SIG-M5 (cell line): Measurements from ENCODE around the gene TTC33.
"Not testable (repeated sequence)": the region's sequence is repeated elsewhere in the genome, so short reads cannot be mapped to it uniquely, and the experiment has no call there.

Experiments
- DNase-seq: peaks from one replicate; lab custom pipeline; 2025; lab: John Stamatoyannopoulos, UW

Gene TTC33

GRCh38 chr5:40571729-40572128 is 184.0 kb downstream of the TTC33 start:
- DNase-seq: no peak

GRCh38 chr5:40570408-40571129 is 185.2 kb downstream of the TTC33 start:
- DNase-seq: no peak

DNA sequence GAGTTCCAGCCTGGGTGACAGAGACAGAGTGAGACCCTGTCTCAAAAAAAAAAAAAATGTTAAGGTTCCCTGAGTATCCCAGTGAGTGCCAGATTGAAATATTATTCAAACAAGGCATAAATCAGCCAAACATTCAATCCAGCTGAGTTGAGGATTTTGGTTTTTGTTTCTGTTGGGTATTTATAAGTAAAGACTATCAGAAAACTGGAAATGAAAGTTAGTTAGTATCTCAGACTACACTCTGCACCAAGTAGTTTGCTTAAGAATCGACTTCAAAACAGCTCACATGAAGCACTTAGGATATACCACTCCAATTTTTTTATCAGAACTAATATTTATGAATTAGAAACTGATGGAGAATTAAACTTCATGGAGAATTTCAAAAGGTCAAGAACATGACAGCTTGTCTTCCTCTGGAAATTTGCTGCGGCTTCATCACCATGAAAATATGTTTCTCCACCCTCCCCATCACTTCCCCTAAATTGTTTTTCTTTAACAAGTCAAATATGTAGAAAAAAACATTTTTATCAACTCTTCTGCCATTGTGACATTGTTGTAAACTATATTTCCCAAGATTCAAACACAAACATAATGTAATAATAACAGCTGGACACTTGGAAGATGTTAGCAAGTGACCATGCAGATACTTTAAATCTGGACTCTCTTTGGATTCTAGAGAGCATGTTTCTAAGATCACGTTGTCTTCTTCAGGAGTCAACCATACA is 186.1 kb downstream of the TTC33 start:
- DNase-seq: no peak

DNA sequence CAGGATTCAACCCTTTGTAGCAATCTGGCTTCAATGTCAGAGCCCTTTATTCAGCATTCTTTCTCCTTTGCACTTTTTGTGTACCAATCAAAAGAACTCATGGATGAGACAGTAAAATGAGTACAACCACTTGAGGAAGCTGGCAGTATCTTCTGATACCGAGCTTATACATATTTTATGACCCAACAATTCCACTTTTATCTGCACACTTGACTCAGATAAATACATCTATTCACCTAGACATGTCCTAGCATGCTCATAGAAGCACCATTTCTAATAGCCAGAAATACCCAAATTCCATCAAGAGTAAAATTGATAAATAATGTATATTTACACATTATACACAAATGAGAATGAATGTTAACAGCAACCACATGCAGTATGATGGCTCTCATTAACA is 187.2 kb downstream of the TTC33 start:
- DNase-seq: no peak

DNA sequence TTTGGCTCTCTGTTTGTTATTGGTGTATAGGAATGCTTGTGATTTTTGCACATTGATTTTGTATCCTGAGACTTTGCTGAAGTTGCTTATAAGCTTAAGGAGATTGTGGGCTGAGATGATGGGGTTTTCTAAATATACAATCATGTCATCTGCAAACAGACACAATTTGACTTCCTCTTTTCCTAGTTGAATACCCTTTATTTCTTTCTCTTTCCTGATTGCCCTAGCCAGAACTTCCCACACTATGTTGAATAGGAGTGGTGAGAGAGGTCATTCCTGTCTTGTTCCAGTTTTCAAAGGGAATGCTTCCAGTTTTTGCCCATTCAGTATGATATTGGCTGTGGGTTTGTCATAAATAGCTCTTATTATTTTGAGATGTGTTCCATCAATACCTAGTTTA is 192.6 kb downstream of the TTC33 start:
- not testable (repeated sequence) for DNase-seq

DNA sequence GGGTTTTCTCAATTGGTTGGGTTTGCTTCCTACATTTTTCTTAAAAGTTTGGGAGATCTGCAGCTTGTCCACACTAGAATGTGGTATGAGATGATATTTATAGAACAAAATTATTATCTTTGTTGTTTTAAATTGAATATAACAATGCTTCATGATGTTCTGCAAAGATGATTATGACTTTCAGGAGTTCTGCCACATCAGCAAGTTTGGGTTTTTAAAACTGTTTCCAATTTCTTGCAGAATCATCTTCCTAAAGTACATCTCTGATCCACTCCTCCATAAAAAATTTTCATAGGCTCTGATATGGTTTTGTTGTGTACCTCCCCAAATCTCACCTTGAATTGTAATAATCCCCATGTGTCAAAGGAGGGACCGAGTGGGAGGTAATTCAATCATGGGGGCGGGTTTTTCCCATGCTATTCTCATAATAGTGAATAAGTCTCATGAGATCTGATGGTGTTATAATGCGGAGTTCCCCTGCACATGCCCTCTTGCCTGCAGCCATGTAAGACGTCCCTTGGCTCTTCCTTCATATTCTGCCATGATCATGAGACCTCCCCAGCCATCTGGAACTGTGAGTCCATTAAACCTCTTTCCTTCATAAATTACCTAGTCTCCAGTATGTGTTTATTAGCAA is 195.2 kb downstream of the TTC33 start:
- no peak for DNase-seq

DNA sequence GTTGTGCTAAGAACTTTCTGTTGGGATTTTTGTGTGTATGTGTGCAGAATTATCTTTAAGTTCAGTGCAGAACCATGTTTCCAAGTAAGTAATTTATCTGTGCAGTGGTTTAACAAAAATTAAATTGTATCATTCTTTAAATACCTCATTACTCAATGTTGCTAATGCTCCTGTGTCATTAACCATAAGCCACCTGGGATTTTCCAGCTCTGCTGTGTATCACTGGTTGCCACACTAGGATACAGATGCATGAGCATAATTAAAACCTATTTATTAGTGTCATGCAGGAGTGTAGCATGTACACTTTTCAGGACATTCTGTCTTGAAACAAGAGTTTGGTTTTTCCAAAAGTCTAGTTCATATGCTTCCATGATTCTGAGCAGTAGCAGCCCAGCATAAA is 196.5 kb downstream of the TTC33 start:
- no peak for DNase-seq

DNA sequence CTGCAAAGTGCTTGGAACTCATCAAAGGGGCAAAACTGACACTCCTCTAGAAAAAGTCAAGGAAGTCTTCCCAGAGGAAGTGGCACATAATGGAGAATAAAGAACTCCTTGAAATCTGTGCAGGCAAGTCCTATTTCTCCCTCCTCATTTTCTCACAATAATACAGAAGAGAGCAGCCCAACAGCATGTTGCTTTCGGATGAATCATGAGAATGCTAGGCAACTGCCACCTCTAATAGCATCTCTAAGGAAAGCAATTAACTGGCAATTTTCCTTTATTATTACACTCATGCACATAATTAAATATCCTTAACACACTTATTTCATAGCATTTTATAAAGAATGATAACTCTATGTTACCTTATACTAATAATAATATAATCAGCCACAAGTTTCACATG is 198.3 kb downstream of the TTC33 start:
- no peak for DNase-seq

DNA sequence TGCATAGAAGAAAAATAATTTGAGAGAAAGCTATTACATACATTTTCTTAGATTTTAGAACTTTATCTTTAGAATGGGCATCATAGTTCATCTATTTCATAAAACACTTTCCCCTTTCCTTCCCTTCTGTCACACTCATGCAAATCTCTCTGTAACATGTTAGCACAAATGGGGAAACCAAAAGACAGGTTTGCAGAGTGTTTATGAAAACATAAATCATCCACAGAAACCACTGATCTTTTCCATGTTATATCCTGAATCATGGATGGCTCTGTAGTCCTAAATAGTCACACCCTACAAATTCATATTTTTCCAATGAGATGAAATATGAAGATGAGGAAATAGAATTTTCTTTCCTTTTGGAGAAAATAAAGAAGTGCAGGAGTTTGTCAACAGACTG is 198.9 kb downstream of the TTC33 start:
- no peak for DNase-seq

- DNase-seq: no peak
Measured at GRCh38 chr5:40555886-40556285, 199.9 kb downstream of the TTC33 start.

GRCh38 chr5:40554813-40555212 is 200.9 kb downstream of the TTC33 start:
- DNase-seq: no peak

GRCh38 chr5:40554054-40554453 is 201.7 kb downstream of the TTC33 start:
- no peak for DNase-seq

DNA sequence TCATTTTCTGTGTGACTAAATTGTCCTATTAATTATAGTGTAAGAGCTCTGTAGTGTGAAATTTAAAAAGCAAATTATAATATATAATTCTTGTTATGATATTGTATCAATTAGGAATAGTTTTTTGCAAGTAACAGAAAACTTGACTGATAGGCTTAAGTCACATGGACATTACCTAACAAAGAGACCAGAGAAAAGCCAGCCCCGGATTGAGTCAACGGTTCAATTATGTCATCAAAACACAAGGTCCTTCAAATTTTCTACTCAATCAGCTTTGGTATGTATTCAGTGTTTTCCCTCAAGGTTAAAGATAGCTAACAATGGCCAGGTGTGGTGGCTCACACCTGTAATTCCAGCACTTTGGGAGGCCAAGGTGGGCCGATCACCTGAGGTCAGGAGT is 202.8 kb downstream of the TTC33 start:
- no peak for DNase-seq

GRCh38 chr5:40551496-40552491 is 204.0 kb downstream of the TTC33 start:
- DNase-seq: no peak

DNA sequence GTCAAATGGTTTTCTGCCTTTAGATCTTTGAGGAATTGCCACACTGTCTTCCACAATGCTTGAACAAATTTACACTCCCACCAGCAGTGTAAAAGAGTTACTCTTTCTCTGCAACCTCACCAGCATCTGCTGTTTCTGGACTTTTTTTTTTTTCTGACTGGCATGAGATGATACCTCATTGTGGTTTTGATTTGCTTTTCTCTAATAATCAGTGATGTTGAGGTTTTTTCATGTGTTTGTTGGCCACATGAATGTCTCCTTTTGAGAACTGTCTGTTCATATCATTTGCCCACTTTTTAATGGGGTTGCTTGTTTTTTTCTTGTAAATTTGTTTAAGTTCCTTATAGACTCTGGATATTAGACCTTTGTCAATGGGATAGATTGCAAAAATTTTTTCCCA is 205.3 kb downstream of the TTC33 start:
- no peak for DNase-seq

GRCh38 chr5:40549616-40550015 is 206.1 kb downstream of the TTC33 start:
- DNase-seq: no peak

GRCh38 chr5:40547994-40548575 is 207.7 kb downstream of the TTC33 start:
- no peak for DNase-seq

GRCh38 chr5:40547557-40547956 is 208.2 kb downstream of the TTC33 start:
- no peak for DNase-seq

DNA sequence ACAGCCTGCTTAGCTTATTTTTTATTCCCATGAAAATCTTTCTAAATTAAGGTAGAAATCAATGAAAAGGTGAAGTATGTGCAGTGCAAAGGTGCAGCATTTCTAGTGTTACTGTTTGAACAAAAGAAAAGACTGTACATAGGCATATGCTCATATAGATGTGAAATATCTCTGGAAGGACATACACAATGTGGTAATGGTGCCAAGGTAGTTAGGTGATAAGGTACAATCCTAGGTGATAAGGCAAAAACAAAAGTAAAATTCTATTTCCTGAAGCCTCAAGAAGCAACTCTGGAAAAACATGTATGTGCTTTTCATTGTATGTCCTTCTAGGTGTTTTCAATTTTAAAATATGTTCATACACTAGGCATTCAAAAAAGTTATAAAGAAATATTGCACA is 215.5 kb downstream of the TTC33 start:
- DNase-seq: no peak

GRCh38 chr5:40524677-40525076 is 231.1 kb downstream of the TTC33 start:
- no peak for DNase-seq

- DNase-seq: no peak
Measured at GRCh38 chr5:40521925-40522324, 233.8 kb downstream of the TTC33 start.
